Tibial nerve (tissue), 4 donors: ENCODE results near the gene SPATA33. TPM values are rescaled to one million over a fixed set of nuclear protein-coding genes. Genes with fewer than 3 reads are reported as not detected.

Source experiments
- DNase-seq, 2 donors: peaks; one replicate each; pipeline ENCODE4 v3.0.0-alpha.2; 2019; ENCODE audit warnings: low spot score in 2 of 2
- H3K27ac ChIP-seq, 4 donors: fragments of 200-600 bp; sonication (generic) in 3 of 4; one replicate each; pipeline ENCODE4 v1.5.1; 2017 to 2019; ENCODE audit warnings: mild to moderate bottlenecking in 1 of 4
- H3K27me3 ChIP-seq, 2 donors: fragments of 200-600 bp; sonication (generic) in 1 of 2; one replicate each; pipeline versions ENCODE4 v1.5.1 to v1.6.0; 2017 to 2019
- H3K36me3 ChIP-seq, 3 donors: fragments of 200-600 bp; sonication (generic); one replicate each; pipeline ENCODE4 v1.5.1; 2018 to 2019
- H3K4me1 ChIP-seq, 4 donors: fragments of 200-600 bp; sonication (generic) in 3 of 4; one replicate each; pipeline ENCODE4 v1.5.1; 2017 to 2019
- H3K4me3 ChIP-seq, 4 donors: fragments of 200-600 bp; sonication (generic) in 3 of 4; one replicate each; pipeline ENCODE4 v1.5.1; 2017 to 2019; ENCODE audit warnings: mild to moderate bottlenecking in 1 of 4, moderate library complexity in 1 of 4
- H3K9me3 ChIP-seq, 4 donors: fragments of 200-600 bp; sonication (generic) in 3 of 4; one replicate each; pipeline ENCODE4 v1.5.1; 2017 to 2019
- EP300 ChIP-seq, 2 donors: sonication (generic); formaldehyde crosslinking; IDR thresholded peaks; one replicate each; pipeline ENCODE4 v1.6.1; 2017; ENCODE audit warnings: antibody characterized with exemption in 2 of 2, mild to moderate bottlenecking in 1 of 2
- POLR2A ChIP-seq, 2 donors: fragments of 450-650 bp; IDR thresholded peaks; one replicate each; pipeline ENCODE4 v1.6.1; 2017; ENCODE audit warnings: antibody characterized with exemption in 2 of 2, mild to moderate bottlenecking in 2 of 2, moderate library complexity in 2 of 2
- WGBS, 2 donors: methylation state at CpG; one replicate each; pipeline ENCODE4 v1.1.5; 2018; 5-methylcytosine and 5-hydroxymethylcytosine counted together
- total RNA-seq, 4 donors: library from RNA; depleted of rRNA; stranded (reverse); fragments of >200 nt; gene quantifications; one replicate each; pipeline ENCODE4 v1.1.0, GENCODE V29; 2016
- TF ChIP-seq, protein P1 (sequence below), 5 experiments: fragments of 200-600 bp in 3 of 5; fragments of 450-650 bp in 2 of 5; sonication (generic) in 3 of 5; IDR thresholded peaks; one replicate each; pipeline ENCODE4 v1.5.1; 2016 to 2019; ENCODE audit warnings: antibody characterized with exemption in 5 of 5, mild to moderate bottlenecking in 3 of 5, moderate library complexity in 2 of 5

SPATA33 gene
- total RNA-seq, 4 donors from 2014 or later = 4.8 to 9.0 (median 7.2) TPM

DNA sequence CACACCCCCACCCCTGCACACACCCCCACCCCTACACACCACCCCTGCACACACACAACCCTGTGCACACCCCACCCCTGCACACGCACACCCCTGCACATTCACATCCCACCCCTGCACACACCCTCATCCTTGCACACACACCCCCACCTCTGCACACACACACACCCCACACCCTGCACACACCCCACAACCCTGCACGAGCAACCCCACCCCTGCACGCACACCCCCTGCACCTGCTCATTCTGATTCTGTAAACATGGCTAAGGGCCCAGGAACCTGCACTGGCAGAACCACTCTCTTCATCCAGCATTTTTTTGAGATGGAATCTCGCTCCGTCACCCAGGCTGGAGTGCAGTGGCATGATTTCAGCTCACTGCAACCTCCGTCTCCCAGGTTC, 18.3 kb upstream of the SPATA33 start:
- TF ChIP-seq, protein P1, sequence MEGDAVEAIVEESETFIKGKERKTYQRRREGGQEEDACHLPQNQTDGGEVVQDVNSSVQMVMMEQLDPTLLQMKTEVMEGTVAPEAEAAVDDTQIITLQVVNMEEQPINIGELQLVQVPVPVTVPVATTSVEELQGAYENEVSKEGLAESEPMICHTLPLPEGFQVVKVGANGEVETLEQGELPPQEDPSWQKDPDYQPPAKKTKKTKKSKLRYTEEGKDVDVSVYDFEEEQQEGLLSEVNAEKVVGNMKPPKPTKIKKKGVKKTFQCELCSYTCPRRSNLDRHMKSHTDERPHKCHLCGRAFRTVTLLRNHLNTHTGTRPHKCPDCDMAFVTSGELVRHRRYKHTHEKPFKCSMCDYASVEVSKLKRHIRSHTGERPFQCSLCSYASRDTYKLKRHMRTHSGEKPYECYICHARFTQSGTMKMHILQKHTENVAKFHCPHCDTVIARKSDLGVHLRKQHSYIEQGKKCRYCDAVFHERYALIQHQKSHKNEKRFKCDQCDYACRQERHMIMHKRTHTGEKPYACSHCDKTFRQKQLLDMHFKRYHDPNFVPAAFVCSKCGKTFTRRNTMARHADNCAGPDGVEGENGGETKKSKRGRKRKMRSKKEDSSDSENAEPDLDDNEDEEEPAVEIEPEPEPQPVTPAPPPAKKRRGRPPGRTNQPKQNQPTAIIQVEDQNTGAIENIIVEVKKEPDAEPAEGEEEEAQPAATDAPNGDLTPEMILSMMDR (IDR thresholded peaks at IDR 0.05) = no peak
- TF ChIP-seq POLR2A (IDR thresholded peaks at IDR 0.05) = no peak
- no peak for TF ChIP-seq EP300 (IDR thresholded peaks at IDR 0.05)
- Histone ChIP-seq H3K9me3 (no peaks in the 10 kb centered on the region), H3K36me3 (peaks cover 0 to 6% (median 0%) of the 10 kb centered on the region in 3 donors), H3K4me1 (peaks cover 0 to 20% (median 6%) of the 10 kb centered on the region in 4 donors), H3K4me3 (no peak overlapping the region), H3K27me3 (no peaks in the 10 kb centered on the region), H3K27ac (no peak overlapping the region)
- no peak for DNase-seq
- WGBS, 2 donors = 85 to 93% methylated on average over 6 of the region's 6 CpGs

DNA sequence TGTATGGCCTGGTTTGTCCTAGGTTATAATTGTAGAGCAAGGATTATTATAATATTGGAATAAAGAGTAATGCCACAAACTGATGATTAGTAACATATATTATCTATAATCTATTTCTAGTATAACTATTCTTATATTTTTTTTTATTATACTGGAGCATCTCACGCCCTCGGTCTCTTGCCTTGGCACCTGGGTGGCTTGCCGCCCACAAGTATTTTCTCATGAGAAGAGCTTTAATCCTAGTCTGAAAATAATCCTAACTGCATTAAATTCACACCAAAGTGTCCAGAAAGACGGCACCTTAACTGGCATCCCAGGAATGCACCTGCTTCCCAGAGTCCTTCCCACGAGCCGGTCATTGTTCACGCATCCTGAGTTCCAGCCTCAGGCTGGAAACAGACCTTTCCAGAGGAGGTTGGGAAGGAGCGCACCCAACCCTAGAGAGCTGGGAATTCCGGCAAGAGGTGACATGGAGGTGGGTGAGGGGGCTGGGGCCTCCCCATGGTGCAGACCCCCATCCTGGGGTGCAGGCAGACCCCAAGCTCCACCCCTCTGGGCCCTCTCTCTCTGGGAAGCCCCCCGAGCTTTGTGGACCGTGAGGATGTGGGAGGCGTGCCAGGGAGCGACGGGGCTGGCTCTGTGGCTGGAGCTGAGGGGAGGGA, 16.0 kb upstream of the SPATA33 start:
- Histone ChIP-seq H3K9me3 (no peaks in the 10 kb centered on the region), H3K36me3 (peaks cover 3 to 28% (median 11%) of the 10 kb centered on the region in 3 donors), H3K4me3 (peak overlapping the region in 2 of 4 donors; percentile 12 to 41), H3K27ac (no peak overlapping the region), H3K4me1 (peaks cover 0 to 20% (median 6%) of the 10 kb centered on the region in 4 donors), H3K27me3 (no peaks in the 10 kb centered on the region)
- no peak for DNase-seq
- TF ChIP-seq POLR2A (IDR thresholded peaks at IDR 0.05) (no peak), EP300 (IDR thresholded peaks at IDR 0.05) (no peak)
- TF ChIP-seq, protein P1 (IDR thresholded peaks at IDR 0.05) = no peak
- WGBS, 2 donors = 25 to 40% methylated on average over 13 to 14 of the region's 14 CpGs

DNA sequence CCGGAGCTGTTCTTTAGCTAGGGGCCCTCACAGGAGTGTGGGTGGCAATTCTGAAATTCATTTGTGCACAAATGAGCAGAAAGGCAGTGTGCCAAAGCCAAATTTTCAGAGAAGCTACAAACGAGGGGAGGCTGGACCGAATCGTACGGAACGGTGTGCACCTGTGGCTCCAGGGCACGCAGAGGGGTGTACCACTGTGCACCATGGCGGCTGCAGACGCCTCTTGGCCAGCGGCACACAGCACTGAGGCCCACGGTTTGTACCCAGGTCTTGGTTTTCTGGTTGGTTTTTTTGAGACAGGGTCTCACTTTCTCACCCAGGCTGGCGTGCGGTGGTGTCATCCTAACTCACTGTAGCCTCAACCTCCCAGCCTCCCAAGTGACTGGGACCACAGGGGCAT, 15.1 kb upstream of the SPATA33 start:
- Histone ChIP-seq H3K27me3 (no peaks in the 10 kb centered on the region), H3K4me1 (peaks cover 0 to 20% (median 6%) of the 10 kb centered on the region in 4 donors), H3K27ac (no peak overlapping the region), H3K4me3 (no peak overlapping the region), H3K9me3 (no peaks in the 10 kb centered on the region), H3K36me3 (peaks cover 7 to 37% (median 20%) of the 10 kb centered on the region in 3 donors)
- 74 to 79% methylated on average over 13 of the region's 13 CpGs for WGBS, 2 donors
- no peak for DNase-seq
- no peak for TF ChIP-seq POLR2A (IDR thresholded peaks at IDR 0.05)
- TF ChIP-seq, protein P1 (IDR thresholded peaks at IDR 0.05) = no peak

DNA sequence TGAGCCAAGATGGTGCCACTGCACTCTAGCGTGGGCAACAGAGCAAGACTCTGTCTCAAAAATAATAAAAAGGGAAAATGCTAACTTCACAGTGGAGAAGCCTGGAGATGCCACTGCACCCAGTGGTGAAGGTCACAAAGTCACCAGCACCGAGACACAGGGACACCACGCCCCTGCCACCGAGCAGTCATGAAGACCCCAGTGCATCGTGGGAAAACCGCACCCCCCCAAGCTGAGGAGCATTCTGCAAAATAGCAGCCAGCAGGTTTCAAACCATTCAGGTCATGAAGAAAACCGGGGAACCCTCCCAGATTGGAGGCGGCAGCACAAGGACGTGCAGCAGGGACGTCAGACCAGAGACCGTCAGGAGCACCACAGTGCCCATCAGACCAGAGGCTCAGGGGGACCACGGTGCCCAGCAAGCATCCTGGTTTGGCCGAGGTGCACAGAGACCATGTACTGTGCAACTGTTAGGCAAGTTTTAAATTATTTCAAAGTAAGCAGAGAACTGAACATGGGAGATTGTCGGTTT, 13.8 kb upstream of the SPATA33 start:
- no peaks in the 10 kb centered on the region for H3K9me3 ChIP-seq
- 67 to 74% methylated on average over 14 of the region's 14 CpGs for WGBS, 2 donors
- H3K4me3 ChIP-seq = no peak overlapping the region
- H3K36me3 ChIP-seq = peaks cover 7 to 43% (median 20%) of the 10 kb centered on the region in 3 donors
- H3K4me1 ChIP-seq = peaks cover 0 to 20% (median 6%) of the 10 kb centered on the region in 4 donors
- no peak for DNase-seq
- no peak for TF ChIP-seq EP300 (IDR thresholded peaks at IDR 0.05)
- no peak for TF ChIP-seq POLR2A (IDR thresholded peaks at IDR 0.05)
- TF ChIP-seq, protein P1 (IDR thresholded peaks at IDR 0.05) = no peak
- no peak overlapping the region for H3K27ac ChIP-seq
- H3K27me3 ChIP-seq = no peaks in the 10 kb centered on the region

DNA sequence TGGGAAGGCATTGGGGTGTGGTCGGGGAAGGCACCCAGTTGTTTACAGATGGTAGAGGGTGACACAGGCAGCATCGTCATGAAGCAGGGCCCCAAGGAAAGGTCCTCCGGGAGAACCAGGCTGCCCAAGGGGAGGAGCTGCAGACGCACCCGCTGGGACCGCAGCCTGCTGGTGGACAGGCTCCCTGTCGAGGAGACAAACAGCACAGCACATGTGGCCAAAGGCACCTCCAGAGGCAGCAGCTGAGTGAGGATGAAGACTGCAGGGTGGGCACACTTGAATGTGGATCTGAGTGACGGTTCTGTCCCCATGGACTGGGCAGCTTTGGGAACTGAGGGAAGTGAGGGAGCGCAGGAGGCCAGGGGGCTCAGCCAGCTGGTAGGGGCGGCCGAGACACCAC, 12.5 kb upstream of the SPATA33 start:
- no peaks in the 10 kb centered on the region for H3K27me3 ChIP-seq
- H3K4me1 ChIP-seq = peaks cover 0 to 18% (median 6%) of the 10 kb centered on the region in 4 donors
- no peak overlapping the region for H3K27ac ChIP-seq
- 71 to 88% methylated on average over 11 of the region's 11 CpGs for WGBS, 2 donors
- TF ChIP-seq POLR2A (IDR thresholded peaks at IDR 0.05) = no peak
- TF ChIP-seq EP300 (IDR thresholded peaks at IDR 0.05) = no peak
- TF ChIP-seq, protein P1 (IDR thresholded peaks at IDR 0.05) = no peak
- H3K9me3 ChIP-seq = no peaks in the 10 kb centered on the region
- H3K36me3 ChIP-seq = peaks cover 7 to 56% (median 20%) of the 10 kb centered on the region in 3 donors
- DNase-seq = no peak
- no peak overlapping the region for H3K4me3 ChIP-seq
